Loucy (cell line): ENCODE results near the gene BRD1.

Experiments used
- CTCF ChIP-seq: fragments of 200-600 bp; sonication (generic); conservative IDR thresholded peaks from 2 replicates; pipeline ENCODE4 v1.5.1; 2014; ENCODE audit warnings: mild to moderate bottlenecking, antibody characterized with exemption, low read length
- EZH2phosphoT487 ChIP-seq: fragments of 200-600 bp; IDR thresholded peaks from 2 replicates; pipeline ENCODE4 v1.6.1; 2018; ENCODE audit warnings: antibody characterized with exemption, mild to moderate bottlenecking, moderate library complexity, borderline replicate concordance

- TF ChIP-seq CTCF, result no peak
- TF ChIP-seq EZH2phosphoT487, result no peak
Measured at GRCh38 chr22:49723478-49724029, 104.1 kb downstream of the BRD1 start.
